Amniotic stem cell (primary cell): ENCODE data around the gene CLSTN1.

Experiments used
- DNase-seq: peaks from one replicate; lab custom pipeline; 2025; lab: John Stamatoyannopoulos, UW

CLSTN1 gene

DNA sequence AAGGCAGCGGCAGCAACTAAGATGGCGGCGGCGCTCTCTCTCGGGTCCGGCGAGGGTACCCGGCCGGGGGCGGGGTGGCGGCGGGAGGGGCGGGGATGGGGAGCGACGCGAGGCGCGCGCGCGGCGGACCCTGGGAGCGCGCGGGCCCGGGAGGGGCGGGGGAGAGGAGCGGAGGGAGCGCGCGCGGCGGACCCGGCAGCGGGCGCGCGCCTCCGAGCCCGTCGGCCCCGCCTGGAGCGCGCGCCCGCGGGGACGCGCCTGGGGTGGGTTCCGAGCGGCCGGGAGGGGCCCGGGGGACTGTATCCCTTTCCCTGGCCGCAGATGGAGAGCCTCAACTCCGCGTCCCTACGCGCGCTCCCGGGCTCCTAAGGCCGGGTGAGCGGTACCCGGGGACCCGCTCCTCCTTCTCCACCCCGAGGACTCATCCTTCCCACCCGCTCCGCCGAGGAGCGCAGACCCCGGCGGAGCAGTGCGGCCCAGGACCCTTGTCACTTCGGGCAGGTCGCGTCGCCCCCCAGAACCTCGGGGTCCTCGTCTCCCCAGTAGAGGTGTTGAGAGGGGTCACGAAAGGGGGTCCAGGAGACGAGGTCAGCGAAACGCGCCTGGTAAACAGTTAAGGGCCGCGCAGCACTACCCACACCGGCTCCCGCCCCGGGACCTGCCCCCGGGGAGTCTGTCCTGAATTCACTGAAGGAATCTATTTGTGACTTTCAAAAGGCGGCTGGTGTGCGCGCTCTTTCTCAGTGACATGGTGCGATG lies at the start of gene CLSTN1:
Gene CLSTN1, minus strand, starts transcription at position 23 of the 759 bp plus-strand sequence. CDS start 232 bp downstream, outside the sequence.
- DNase-seq = peak; percentile 78

DNA sequence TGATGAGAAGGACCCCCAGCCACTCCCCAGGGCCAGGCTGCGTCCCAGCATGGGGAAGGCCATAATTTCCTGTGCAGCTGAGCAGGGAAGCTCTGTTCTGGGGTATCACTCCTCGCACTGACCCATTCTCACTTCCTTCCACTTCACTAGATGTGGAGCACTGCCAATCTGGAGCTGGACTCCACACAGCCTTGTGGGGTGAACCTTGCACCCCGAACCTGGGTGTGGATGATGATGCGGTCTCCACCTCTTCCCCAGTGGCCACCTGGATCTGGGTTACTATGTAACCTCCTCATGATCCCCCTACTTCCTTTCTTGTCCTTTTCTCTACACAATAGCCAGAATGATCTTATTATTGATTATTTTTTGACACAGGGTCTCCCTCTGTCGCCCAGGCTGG lies 49.6 kb upstream of the CLSTN1 start:
- no peak for DNase-seq

DNA sequence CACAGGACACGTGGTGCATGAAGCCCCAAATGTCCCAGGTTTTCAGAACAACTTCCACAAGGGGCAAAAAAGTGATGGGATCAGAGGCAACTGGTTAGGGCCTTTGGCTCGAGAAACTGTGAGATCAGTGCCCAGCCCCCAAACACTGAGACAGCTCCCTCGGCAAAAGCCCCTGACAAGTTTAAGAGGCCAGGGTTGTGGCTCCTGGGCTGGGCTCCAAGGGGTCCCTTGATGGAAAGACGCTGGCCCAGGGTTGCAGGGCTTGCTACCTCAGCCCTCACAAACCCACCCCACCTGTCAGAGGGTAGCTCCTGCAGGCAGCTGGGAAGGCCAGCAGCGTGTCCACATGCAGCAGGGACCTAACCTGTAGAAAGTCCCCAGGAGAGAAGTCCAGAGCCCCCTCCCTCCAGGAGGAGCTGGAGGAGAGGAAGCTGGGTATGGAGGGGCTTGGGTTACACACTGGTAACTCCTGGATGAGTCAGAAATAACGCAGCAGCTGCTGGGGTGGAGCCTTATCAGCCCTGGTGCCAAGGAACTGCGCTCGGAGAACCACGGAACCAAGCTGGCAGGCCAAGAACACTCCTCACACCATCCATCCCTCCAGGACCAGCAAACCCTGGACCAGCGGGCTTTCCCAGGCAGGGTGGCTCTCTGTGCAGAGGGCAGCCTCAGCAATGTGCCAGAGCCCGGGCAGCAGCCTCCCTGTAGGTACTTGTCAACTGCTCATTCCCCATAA lies 48.8 kb upstream of the CLSTN1 start:
- DNase-seq = no peak

DNA sequence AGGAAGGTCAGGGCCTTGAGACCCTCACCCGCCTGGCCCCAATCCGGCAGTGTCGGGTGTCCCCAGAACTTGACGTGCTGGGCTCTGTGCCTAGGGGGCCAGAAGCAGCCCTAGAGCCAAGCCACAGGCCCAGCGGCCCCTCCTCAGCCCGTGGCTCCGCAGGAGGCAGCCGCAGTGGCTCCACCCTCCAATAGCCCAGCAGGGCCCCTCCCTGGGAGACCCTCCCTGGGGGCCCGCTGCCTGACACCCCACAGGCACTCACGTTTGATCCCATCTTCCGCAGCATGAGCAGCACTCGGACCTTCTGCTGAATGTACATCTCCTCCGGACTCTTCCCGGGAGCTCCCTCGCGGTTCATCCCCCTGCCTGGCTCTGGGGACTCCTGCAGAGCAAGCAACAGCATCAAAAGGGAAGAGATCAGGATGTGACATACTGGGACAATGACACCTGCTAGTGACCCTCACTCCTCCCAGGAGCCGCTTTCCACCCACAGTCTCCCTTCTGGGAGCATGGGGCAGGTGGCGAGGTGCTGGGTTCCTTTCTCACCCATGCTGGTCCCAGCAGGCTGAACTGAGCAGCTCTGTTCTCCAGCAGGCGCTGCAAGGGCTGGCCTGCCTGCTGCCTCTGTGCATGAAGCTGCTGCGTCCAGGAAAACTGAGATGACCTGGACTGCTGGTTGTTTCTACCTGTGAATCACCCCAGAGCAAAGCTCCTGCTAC lies 48.1 kb upstream of the CLSTN1 start:
- no peak for DNase-seq

DNA sequence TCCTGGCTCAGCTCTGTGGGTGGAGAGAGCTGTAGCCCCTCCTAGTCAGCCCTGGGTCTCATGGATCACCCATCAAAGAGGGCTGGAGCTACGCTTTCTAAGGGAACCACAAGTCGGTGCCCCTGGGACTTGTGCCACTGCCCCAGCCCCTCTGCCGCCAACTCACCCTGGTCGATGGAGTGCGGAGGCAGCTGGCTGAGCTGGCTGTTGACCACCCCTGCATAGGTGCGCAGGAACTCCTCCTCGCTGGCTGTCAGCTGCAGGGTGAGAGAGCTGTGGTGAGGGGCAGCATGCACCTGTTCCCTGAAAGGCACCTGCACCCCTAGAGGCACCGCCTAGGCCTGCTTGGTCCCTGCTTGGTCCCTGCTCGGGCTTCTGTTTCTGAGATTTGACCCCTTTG lies 47.3 kb upstream of the CLSTN1 start:
- no peak for DNase-seq

DNA sequence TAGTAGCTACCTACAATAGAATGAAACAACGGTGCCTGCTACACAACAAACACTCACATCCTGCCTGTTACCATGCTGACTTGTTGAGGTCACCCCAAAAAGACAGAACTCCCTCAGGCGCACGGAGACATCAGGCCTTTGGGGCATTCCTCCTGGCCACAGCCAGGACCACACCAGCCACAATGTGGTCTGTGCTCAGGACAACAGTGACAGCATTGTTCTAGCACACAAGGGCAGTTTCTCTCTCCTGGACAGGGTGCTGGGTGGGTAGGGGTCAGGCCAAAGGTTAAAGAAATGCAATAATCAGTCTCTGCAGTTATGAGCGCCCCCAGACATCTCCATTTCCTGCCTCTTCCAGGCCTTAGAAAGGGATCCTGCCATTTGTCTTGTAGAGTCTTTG lies 46.8 kb upstream of the CLSTN1 start:
- DNase-seq = no peak

DNA sequence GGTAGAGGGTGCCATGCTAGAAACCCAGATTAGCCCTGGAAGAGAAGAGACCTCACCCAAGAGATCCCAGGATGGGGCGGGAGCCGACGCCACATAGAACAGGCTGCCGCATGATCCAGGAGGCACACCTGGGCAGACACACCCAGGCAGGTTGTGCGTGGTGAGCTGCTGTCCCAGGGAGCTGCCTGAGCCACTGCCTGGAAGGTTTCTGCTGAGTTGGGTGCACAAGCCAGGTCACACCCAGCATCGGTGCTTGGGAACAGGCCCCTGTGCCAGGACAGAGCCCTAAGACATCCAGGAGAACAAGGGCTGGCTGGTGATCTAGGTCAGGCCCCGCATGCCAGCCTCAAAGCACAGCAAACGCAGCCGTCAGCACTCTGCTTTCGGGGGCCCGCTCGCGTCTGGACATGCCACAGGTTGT lies 46.1 kb upstream of the CLSTN1 start:
- DNase-seq = no peak

DNA sequence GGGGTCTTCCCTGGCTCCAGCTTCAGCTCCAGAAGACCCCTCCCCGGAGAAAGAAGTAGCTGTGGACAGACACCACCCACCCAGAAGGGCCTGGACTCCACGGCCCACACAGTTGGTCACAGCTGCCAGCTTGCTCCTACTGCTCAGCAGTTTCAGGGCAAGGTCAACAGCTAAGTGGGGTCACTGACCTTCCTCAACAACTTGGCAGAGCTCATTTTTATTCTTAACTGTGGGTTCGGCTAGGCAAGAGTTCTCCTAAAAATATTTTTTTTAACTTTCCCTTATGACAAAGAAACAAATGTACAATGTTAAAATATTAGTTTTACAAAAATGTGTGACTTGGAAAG lies 44.5 kb upstream of the CLSTN1 start:
- DNase-seq = no peak

DNA sequence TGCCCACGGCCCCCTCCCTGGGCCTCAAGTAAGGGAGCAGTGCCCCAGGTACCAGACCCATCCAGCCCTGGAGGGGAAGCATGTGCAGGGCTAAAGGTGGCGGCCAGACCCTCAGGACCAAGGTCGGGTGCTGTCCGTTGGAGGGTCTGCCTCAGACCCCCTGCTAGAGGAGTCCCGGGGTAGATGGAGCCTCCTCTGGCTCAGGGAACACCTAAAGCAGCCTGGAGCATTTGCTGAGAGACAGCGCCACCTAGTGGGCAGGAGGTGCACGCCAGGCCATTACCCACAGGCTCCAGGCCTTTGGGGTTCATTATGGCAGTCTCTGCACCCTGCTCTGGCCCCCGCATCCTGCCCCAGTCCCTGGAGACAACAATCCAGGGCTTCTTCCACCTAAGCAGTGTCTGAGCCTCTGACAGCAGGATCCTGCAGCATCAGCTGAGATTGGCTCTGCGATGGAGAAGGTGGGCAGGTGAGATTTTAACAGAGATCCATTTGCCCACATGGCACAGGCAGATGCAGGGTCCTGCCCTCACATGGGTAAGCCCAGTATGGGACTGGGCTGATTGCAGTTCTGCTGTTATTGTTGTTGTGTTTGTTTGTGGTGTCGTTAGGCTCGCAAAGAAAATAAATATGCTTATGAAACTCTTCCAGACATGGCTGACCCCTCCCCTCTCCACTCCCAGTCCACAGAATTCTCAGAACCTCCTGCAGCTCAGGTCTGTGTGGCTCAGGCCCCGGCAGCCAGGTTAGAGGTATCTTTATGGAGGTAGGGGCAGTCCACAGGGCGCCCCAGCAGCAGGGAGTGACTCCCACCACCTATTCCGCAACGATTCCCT lies 43.9 kb upstream of the CLSTN1 start:
- peak; percentile 19 for DNase-seq

DNA sequence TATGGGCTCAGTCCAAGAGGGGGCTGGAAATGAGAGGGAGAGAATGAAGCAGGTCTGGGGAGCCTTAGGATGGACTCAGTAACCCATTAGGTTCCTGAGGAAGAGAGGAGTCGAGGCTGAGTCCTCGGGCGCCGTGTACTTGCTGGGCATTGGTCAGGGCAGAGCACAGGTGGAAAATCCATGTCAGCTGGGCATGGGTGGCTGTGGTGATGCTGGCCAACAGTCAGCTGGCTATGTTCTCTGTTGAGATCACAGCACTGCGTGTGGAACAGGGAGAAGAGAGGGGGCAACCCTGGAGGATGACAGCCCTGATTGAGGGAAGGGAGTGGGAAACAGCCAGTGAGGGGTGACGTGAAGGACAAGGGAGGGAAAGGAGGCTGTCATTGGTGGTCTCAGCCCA lies 43.1 kb upstream of the CLSTN1 start:
- no peak for DNase-seq

DNA sequence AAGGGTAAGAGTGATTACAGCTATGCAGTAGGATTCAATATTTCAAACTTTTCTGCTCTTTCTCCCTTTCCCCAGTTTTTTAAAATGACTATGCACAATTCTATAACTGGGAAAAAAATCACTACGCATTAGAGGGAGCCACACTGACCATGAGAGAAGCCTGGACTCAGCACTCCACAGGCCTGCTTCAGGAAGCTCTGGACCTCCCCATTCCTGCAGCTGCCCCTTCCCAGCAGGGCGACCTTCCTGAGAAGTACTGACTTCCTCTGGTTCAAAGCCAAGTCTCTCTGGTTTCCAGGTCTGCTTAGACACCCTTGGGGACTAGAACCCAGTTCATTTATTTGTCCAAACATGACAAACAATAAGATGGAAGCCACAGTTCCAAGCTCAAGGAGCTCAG lies 42.0 kb upstream of the CLSTN1 start:
- no peak for DNase-seq

DNA sequence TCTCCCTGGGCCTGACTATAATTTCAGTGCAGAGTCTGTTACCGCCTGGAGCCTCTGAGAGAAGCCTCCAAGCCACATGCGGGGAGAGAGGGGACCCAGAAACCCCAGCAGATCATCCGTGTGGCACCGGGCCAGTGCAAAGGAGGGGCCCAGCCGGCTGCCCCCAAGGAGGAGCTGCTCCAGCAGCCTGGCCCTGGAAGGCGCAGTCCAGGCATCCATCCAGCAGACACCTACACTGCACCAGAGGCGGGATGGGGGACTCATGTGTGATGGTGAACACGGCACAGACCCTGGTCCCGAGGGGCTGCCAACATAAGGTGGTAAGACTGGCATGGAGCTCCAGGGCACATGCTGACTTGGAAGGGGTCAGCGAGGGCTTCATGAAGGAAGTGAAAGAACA lies 39.6 kb upstream of the CLSTN1 start:
- no peak for DNase-seq

DNA sequence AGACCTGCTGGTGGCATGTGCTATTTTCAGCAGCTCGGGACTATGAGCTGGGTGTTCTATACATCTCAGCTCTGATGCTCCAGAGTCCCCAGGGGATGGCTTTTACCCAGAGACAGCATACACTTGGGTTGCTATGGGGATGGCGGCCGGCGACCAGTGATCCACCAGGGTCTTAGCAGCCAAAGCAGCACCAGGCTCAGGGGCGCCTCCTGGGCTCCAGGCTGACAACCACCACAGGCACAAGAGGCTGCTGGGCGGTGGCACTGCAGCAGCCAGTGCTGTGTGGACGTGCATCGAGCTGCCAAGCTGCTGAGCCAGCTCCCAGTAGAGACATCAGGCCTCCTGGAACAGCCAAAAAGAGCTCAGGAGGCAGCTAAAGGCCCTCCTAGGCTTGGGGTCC lies 37.6 kb upstream of the CLSTN1 start:
- DNase-seq = no peak

DNA sequence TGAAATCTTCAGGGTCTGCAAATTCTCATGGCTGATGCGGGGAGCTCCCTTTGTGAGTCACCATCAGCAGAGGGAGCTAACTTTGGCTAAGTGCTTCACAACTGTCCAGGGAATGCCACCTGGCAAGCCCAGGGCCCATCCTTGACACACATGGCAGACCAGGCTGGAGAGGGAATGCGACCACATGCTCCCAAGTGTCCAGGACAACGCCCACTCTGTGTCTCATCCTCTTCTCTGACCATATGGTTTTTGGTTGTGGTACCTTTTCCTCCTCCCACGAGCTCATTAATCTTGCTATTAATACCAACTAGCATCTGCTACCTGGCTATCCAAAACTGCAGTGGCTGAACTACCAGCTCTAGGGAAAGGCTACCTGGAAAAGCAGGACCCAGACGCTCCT lies 37.1 kb upstream of the CLSTN1 start:
- DNase-seq = no peak

DNA sequence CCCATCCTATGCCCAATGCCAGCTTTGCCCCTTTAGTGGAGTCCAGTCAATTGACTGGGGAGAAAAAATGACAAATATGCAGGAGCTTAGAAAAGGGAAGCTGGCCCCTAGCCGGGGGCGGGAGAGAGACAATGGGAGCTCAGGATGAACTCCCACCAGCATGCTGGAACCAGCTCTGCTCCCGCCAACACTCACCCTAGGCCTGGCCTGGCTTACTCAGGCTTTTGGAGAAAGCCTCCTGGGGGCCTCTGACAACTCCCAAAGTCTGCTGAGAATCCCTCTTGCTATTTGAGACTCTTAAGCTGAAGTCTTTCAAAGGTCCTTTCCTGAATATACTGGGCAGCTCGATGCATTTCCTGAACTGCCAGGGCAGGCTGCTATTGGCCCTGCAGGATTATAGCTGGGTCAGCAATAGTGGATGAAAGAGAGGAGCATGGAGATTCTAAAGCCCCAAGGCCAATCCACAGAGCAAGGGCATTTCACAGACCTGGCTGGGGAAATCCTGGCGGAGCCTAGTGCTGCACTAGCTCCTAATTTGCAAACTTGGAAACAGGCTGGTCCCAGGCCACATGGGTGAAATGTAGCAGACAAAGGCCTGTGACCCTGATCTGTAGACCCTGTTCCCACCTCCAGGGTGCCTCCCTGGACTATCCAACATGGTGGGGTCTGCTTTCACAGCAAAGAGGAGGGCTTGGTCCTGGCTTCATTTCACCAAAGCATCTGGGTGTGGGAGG lies 35.7 kb upstream of the CLSTN1 start:
- DNase-seq = no peak

DNA sequence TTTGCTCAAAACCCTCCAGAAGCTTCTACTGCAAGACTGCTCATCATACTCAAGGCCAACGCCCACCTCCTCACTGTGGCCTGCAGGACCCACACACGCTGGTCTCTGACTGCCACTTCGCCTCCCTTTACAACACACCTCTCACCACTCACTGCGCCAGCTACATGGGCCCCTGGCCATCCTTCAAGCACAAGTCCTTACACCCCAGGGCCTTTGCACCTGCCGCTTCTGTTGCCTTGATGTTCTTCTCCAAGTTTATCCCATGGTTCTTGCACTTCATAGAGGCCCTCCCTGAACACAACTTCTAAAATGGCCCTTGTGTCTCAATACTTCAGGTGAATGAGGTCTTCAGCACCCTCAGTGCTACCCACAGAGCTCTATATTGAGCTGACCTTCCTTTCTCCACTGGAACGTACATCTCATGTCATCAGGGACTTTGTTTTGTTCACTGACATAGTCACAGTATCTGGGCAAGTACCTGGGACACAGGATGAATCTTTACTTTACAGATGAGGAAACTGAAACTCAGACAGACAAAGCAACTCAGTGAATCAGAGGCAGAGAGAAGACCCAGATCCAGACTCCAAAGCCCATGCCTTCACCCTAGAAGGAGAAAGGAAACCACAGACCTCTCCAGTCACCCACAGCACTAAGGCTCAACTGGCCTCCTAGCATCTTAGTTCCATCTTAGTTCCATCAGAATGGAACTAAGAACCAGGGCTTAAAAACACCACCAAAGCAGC lies 34.7 kb upstream of the CLSTN1 start:
- no peak for DNase-seq

DNA sequence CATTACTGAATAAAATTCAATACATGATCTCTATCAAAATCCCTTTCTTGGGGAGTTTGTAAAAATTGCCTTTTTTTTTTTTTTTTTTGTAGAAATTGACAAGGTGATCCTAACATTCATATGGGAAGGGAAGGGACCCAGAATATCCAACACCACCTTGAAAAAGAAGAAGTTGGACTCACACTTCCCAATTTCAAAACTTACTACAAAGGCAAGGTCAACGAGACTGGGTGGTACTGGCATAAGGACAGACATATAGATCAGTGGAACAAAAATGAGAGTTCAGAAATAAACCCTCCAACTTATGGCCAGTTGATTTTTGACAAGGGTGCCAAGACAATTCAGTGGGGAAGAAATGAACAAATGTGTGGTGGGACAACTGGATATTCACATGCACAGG lies 31.4 kb upstream of the CLSTN1 start:
- DNase-seq = no peak

DNA sequence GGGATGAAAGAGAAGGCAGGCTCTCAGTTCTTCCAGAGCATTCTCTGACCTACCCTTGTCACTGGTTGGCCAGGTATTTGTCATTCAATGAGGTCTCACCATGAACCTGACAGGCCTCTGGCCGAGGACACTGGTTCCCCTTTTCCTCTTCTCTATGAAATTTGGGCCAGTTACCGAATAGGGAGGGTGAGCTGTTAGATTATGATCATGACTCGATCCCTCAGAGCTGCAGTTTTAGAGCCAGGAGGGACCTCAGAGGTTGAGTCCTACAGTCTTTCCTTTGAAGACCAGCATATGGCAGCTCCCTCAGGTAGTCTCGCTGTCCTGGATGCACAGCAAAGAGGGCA lies 29.5 kb upstream of the CLSTN1 start:
- DNase-seq = no peak

DNA sequence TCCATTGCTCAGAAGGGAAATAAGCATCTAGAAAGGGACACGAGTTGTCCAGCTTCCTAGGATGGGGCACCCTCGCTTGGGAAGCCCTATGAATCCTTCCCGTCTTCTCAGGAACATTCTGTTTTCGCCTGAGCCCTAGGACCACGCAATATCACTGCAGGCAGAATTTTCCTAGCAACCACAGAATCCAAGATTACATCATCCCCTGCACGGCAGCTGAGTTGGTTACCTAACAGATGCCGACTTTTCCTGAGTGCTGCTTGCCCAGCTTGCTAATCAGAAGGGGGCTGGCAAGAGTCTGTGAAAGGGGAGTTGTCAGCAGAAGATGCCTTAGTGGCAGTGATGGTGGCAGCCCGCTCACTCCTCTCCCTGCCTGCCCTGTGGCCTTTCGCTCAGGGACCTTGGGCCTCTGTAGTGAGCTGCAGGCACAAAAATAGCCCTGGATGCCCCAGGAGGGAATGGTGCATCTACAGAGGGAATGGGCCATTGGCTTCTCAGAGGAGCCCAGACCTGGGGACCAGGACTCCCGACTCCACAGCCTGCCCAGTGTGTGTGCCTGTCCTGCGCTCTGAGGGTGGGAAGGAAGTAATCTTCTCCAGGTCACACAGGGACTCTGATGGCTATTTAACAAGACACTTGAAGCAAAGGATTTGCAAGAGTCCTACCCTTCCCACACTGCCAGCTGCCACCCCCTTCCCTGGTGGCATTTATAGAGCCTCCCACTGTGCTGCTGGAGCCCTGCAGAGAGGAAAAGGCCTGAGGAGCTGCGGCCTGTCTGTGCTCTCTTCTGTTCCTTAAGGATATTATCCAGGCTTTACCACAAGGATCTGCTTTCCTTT lies 28.9 kb upstream of the CLSTN1 start:
- peak; percentile 23 for DNase-seq

DNA sequence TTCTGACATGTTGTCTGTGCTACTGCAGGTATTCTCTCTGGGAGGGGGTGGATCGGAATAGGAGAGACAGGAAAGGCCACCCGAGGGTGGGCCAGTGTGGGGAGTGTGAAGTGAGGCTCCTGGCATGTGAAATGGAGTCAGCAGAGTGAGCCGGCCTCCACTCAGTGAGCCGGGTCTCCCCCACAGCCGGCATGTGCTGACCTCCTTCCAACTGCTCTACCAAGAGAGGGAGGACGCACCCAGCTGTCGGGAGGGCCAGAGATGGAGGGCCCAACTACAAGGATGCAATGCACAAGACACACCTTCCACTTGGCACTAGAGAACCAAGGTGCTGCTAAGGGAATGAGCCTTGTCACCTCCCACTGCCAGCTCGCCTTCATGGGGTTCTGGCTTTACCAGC lies 28.2 kb upstream of the CLSTN1 start:
- no peak for DNase-seq
